ENCODE results near the gene SMAD1.

DNA sequence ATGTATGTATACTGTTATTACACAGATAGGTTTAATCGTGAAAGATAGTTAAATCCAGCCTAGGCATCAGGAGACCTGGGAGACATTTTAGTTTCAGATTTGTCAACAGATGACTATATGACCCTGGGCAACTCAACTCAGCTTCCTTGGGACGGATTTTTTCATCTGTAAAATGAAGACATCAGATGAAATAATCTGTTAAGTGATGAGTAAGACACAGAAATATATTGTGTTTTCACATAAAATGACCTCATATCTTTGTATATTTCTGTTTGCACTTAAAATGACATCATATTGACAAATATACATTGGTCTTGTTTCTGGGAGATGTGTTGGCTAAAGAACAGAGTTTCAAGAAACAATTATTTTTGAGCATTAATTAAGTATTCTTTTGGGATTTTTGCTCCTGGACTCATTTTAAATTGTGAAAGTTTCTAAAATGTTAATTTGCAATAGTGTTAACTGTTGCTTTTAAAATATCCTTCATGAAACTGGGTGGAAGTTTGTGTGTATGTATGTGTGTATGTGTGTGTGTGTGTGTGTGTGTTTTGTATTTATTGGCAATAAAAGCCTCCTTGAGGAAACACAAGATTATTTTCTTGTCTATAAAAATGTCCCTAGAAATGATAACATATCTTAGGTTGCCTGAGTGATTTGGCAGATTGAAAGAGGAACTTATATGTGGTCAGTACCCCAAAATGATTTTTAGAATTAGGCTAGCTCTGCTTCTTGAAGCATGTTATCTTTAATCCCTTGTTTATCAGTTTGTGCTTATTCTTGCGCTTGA is 108.5 kb downstream of the SMAD1 start:
- TF ChIP-seq, protein P1, sequence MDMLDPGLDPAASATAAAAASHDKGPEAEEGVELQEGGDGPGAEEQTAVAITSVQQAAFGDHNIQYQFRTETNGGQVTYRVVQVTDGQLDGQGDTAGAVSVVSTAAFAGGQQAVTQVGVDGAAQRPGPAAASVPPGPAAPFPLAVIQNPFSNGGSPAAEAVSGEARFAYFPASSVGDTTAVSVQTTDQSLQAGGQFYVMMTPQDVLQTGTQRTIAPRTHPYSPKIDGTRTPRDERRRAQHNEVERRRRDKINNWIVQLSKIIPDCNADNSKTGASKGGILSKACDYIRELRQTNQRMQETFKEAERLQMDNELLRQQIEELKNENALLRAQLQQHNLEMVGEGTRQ (IDR thresholded peaks at IDR 0.05) = no peak
- TF ChIP-seq BHLHE40 (IDR thresholded peaks at IDR 0.05; ENCODE audit: low read depth, low read length) (no peak), POLR2A (IDR thresholded peaks at IDR 0.05; ENCODE audit: low read length) (no peak), RCOR1 (IDR thresholded peaks at IDR 0.05; ENCODE audit: low read depth, low read length) (no peak), EP300 (IDR thresholded peaks at IDR 0.05) (no peak), JUNB (IDR thresholded peaks at IDR 0.05) (no peak), FOSL2 (IDR thresholded peaks at IDR 0.05) (no peak), FOSL2 (CRISPR knock-in tag; IDR thresholded peaks at IDR 0.05) (no peak), HOXB5 (CRISPR knock-in tag; IDR thresholded peaks at IDR 0.05) (no peak), MAFK (IDR thresholded peaks at IDR 0.05; ENCODE audit: partially characterized antibody) (no peak)
- TF ChIP-seq, protein P2, sequence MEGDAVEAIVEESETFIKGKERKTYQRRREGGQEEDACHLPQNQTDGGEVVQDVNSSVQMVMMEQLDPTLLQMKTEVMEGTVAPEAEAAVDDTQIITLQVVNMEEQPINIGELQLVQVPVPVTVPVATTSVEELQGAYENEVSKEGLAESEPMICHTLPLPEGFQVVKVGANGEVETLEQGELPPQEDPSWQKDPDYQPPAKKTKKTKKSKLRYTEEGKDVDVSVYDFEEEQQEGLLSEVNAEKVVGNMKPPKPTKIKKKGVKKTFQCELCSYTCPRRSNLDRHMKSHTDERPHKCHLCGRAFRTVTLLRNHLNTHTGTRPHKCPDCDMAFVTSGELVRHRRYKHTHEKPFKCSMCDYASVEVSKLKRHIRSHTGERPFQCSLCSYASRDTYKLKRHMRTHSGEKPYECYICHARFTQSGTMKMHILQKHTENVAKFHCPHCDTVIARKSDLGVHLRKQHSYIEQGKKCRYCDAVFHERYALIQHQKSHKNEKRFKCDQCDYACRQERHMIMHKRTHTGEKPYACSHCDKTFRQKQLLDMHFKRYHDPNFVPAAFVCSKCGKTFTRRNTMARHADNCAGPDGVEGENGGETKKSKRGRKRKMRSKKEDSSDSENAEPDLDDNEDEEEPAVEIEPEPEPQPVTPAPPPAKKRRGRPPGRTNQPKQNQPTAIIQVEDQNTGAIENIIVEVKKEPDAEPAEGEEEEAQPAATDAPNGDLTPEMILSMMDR (IDR thresholded peaks at IDR 0.05) = no peak
- TF ChIP-seq, protein P3, sequence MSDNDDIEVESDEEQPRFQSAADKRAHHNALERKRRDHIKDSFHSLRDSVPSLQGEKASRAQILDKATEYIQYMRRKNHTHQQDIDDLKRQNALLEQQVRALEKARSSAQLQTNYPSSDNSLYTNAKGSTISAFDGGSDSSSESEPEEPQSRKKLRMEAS (IDR thresholded peaks at IDR 0.05) = no peak
- TF ChIP-seq, protein P4, sequence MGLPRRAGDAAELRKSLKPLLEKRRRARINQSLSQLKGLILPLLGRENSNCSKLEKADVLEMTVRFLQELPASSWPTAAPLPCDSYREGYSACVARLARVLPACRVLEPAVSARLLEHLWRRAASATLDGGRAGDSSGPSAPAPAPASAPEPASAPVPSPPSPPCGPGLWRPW (IDR thresholded peaks at IDR 0.05) = no peak
- TF ChIP-seq, protein P5, sequence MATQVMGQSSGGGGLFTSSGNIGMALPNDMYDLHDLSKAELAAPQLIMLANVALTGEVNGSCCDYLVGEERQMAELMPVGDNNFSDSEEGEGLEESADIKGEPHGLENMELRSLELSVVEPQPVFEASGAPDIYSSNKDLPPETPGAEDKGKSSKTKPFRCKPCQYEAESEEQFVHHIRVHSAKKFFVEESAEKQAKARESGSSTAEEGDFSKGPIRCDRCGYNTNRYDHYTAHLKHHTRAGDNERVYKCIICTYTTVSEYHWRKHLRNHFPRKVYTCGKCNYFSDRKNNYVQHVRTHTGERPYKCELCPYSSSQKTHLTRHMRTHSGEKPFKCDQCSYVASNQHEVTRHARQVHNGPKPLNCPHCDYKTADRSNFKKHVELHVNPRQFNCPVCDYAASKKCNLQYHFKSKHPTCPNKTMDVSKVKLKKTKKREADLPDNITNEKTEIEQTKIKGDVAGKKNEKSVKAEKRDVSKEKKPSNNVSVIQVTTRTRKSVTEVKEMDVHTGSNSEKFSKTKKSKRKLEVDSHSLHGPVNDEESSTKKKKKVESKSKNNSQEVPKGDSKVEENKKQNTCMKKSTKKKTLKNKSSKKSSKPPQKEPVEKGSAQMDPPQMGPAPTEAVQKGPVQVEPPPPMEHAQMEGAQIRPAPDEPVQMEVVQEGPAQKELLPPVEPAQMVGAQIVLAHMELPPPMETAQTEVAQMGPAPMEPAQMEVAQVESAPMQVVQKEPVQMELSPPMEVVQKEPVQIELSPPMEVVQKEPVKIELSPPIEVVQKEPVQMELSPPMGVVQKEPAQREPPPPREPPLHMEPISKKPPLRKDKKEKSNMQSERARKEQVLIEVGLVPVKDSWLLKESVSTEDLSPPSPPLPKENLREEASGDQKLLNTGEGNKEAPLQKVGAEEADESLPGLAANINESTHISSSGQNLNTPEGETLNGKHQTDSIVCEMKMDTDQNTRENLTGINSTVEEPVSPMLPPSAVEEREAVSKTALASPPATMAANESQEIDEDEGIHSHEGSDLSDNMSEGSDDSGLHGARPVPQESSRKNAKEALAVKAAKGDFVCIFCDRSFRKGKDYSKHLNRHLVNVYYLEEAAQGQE (IDR thresholded peaks at IDR 0.05) = no peak
- TF ChIP-seq, protein P6, sequence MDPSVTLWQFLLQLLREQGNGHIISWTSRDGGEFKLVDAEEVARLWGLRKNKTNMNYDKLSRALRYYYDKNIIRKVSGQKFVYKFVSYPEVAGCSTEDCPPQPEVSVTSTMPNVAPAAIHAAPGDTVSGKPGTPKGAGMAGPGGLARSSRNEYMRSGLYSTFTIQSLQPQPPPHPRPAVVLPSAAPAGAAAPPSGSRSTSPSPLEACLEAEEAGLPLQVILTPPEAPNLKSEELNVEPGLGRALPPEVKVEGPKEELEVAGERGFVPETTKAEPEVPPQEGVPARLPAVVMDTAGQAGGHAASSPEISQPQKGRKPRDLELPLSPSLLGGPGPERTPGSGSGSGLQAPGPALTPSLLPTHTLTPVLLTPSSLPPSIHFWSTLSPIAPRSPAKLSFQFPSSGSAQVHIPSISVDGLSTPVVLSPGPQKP (IDR thresholded peaks at IDR 0.05; ENCODE audit: low read depth, low read length) = no peak
